SIG-M5 treated with dmso at 0.1 percent for 504 hours (cell line): ENCODE measurements around the gene FN3K.
A peak's percentile ranks its signal among the peaks of the same experiment; 100 is the strongest.
"Not testable (repeated sequence)": the region's sequence is repeated elsewhere in the genome, so short reads cannot be mapped to it uniquely, and the experiment has no call there.

Experiments
- DNase-seq: peaks from one replicate; lab custom pipeline; 2025; ENCODE audit not compliant: unreplicated experiment; lab: John Stamatoyannopoulos, UW

The FN3K gene

DNA sequence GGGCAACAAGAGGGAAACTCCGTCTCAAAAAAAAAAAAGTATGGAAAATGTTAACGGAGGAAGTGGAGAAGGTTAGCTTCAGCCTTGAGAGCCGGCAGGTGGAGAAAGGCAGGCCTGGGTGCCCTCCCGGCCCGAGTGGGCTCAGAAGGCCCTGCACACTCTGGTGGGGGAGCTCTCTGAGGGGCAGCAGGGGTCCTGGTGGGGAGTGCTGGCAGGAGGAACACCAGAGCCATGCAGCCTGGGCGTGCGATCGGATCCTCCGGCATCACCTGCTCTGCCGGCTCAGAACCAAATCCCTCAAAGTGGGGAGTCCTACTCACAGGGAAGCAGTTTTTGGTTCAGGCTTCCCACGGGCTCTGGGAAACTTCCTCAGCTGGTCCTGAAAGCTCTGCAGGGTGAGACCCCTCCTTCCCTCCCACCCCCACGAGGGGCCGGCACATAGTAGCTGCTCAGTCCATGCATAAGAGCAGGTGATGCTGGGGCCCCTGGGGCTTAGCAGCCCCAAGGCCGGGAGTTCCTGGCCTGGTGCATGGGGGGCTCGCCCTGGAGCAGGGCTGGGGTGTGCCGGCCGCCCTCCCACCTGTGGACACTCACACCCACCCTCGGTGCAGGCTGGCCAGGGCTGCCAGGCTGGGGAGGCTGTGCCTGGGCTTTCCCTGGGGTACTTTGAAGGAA is 1.2 kb downstream of the FN3K start:
- DNase-seq = no peak

DNA sequence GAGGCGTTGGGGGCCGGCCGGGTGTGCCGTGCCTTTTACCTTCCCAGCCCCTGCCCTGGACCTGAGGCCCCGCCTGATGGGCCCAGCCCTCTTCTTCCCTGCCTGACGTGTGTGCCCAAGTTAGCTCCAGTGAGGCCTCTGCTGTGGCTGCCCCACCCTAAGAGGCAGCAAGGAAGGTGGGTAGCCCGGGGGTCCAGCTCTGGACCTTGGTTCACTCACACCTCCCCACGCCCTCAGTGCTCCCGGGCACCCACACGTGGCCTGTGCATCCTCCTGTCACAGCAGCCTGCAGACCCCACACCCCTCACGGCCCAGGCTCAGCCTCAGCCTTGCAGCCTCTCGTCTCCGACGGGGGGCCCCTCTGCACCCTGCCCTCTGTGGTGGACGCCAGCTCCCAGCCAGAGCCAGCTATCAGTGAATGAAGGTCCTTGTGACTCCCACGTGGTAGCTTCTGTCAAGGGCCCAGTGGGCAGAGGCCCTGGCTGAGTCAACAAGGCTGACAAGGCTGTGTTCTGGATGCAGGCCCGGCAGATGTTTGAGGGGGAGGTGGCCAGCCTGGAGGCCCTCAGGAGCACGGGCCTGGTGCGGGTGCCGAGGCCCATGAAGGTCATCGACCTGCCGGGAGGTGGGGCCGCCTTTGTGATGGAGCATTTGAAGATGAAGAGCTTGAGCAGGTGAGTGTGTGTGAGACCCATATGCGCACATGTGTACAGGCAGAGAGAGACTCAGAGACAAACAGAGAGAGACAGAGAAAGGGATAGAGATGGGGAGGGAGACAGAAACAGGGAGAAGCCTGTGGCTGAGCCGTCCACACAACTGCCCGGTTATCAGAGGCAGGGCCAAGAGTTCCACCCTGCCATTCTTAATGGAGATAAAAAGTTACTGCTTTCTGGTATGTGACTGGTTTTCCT is 2.8 kb downstream of the FN3K start:
- DNase-seq = no peak

DNA sequence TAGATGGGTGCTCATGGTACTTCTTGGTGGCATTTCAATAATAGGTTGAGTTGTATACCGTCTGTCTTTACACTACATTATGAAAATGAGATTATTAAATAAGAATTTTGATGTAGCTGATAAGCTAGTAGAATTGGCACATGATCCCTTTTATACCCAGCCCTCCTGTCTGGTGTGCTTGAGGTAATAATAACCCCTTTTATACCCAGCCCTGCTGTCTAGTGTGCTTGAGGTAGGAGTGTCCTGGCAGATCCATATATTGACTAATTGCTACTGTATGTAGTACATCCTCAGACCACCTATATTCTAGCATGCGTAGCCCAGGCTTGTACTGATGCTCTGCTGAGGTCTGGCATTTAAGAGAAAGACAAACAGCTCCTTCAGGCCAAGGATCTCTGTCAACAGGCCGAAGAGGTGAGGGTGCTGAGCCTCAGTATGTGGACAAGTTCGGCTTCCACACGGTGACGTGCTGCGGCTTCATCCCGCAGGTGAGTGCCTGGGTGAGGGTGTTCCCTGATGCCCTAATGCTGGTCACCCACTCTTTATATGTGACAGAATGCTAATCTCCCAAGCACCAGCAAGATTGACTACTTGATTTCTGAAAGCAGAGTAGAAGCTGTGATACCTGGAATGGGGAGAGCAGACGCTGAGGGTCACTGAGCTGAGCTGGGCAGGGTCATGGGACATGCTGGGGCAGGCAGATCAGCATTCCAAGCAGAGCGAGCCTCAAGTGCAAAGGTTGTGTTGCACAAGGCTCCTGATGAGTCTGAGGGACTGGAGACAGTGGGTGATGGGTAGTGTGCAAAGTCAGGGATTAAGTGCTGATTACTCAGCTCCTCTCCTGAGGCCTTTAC is 5.7 kb downstream of the FN3K start:
- DNase-seq = no peak

DNA sequence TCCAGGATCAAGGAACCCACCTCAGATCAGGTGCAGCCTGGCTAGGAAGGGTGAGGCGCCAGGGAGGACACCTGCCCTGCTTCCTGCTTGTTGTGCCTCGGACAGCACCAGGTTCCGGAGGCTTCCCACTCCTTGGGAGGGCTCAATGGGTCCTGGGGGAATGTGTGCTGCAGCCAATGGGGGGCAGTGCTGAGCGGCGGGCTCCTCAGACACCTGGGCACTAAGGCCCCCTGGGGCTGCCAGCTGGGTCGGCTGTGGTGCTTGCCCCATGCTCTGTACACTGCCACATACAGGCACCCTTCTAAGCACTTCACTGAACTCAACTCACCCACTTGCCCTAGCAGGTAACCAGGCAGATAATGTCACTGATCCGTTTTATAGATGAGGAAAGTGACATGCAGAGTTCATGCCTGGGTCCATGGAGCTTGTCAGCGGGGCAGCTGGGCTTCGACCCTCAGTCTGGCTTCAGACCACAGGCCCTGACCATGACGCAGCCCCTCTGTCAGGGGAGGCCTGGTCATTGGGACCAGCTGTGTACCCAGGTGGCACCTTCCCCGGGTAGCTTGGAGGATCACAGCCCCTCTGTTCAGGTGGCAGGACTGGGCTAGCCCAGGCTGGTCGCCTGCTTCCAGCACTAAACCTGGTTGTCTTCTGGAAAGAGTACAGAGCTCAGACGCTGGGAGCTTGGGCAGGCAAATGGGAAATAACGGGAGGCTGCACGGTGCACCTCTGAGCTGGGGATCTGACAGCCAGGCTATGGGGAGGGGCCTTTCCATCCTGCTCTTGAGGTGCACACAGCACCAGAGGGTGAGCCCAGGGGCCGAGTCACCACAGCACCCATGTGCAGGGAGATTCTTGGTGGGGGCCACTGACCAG is 8.2 kb downstream of the FN3K start:
- no peak for DNase-seq

DNA sequence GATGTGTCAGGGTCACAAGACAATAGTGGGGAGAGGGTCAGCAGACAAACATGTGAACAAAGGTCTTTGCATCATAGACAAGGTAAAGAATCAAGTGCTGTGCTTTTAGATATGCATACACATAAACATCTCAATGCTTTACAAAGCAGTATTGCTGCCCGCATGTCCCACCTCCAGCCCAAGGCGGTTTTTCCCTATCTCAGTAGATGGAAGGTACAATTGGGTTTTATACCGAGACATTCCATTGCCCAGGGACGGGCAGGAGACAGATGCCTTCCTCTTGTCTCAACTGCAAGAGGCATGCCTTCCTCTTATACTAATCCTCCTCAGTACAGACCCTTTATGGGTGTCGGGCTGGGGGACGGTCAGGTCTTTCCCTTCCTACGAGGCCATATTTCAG is 9.3 kb downstream of the FN3K start:
- not testable (repeated sequence) for DNase-seq

DNA sequence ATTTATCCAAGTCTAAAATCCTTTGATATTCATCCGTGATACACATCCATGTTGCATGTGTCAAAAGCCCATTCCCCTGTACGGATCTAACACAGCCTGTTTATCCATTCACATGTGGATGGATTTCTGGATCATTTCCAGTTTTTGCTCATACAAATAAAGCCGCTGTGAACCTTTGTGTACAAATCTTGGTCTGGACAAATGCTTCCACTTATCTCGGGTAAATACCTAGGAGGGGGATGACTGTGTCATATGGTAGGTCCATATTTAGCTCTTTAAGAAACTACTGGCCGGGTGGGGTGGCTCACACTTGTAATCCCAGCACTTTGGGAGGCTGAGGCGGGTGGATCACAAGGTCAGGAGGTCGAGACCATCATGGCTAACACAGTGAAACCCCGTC is 10.1 kb downstream of the FN3K start:
- no peak for DNase-seq

DNA sequence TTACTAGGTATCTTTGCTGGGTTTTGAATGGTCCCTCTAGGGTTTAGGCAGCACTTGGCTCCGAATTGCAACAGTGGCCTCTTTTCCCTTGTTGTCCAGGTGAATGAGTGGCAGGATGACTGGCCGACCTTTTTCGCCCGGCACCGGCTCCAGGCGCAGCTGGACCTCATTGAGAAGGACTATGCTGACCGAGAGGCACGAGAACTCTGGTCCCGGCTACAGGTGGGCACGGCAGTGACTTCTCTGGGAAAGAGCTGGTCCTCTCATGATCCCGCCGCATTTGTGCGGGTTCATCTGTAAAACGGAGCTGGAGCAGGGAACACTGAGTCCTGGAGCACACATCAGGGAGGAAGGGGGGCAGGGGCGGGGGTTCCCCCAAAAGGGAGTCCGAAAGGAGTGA is 13.3 kb downstream of the FN3K start:
- DNase-seq = no peak

DNA sequence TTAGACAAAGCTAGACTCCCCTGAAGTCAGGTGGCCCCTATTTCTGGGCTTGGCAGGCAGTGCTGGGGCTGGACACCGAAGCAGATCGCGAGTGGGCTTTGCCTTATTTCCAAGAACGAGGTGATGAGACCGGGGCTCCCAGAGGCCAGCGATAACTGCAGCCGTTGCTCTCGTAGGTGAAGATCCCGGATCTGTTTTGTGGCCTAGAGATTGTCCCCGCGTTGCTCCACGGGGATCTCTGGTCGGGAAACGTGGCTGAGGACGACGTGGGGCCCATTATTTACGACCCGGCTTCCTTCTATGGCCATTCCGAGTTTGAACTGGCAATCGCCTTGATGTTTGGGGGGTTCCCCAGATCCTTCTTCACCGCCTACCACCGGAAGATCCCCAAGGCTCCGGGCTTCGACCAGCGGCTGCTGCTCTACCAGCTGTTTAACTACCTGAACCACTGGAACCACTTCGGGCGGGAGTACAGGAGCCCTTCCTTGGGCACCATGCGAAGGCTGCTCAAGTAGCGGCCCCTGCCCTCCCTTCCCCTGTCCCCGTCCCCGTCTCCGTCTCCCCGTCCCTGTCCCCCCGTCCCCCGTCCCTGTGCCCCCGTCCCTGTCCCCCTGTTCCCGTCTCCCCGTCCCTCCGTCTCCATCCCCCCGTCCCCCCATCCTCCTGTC is 15.0 kb downstream of the FN3K start:
- no peak for DNase-seq

DNA sequence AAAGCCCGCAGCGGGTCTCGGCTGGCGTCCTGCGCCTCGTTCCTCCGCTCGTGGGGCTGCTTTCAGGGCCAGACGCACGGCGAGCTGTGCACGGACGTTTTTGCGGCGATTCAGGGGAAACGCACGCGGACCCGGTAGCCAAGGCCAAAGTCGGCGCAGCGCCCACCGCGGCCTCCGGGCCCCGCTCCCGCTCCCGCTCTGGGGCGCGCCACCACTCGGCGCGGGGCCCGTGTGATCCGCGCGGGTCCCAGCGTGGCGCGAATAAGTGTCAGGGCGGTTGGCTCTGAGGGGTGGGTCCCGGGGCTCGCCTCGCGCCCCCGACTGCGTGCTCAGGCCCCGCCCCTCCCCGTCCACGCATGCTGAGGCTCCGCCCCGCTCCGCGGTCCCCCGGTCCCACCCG is 15.8 kb downstream of the FN3K start:
- DNase-seq = peak; percentile 77

DNA sequence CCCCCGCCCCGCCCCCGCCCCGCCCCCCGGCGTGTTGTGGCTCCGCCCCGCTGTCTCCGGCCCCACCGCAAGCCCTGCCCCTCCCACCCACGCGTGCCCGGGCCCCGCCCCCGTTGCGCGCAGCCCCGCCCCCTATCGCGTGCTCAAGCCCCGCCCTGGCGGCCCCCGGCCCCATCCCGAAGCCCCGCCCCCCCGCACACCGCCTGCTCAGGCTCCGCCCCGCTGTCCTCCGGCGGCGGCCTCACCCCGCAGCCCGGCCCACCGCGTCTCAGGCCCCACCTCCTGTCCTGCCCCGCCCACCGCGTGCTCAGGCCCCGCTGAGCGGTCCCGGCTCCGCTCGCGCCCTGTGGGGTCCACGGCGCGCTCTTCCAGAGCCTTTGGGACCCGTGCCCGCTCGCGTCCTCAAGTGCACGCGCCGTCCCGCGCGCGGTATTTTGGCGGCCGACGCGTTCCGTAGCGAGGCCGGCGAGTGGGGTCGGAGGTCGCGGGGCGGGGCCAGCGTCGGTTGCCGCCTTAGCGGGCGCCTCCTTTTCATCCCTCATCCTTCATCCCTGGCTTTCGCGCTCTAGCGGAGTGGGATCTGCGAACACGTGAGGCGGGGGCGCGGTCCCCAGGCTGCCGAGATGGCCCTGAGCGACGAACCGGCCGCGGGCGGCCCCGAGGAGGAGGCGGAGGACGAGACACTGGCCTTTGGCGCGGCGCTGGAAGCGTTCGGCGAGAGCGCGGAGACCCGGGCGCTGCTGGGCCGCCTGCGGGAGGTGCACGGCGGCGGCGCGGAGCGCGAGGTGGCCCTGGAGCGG is 16.4 kb downstream of the FN3K start, which contains the start of gene TBCD:
Gene TBCD, plus strand, starts transcription at position 495 of the 800 bp plus-strand sequence. Its CDS starts 129 bp downstream, at position 624.
- DNase-seq = peak; percentile 84

DNA sequence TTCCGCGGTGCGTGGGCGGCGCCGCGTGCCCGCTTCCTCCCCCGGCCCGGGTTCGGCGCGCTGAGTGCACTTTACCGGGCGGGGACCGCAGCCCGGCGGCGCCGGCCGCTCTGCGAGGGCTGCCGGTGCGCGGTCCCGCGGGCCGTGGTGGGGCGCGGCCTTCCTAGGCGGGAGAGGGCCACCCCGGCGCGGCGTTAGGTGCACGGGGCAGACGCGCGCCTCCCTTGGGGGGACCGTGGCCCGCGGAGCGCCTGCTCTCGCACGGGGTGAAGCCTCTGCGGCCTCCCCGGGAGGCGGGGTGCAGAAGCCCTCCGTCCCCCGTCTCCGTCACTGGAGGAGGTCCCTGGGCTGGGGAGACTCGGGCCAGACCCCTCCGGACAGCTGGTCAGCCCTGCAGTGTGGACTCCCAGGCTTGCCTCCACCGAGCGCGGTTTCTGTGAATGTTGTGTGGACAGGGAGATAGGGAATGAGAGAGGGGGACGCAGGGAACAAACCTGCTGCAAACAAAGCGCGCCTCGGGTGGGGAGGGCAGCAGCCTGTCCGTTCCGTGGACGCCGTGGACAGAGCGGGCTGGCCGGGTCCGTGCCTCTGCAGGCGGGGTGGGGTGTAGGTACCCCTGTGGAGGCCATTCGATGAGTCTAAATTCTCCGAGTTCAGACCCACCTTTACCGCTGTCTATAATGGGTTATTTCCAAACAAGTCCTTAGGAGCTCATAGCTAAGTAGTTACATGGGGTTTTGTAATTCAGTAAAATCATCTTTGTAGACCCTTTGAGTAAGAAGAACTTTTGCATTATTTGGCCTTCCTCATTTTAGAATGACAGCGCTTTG is 17.2 kb downstream of the FN3K start:
- no peak for DNase-seq

DNA sequence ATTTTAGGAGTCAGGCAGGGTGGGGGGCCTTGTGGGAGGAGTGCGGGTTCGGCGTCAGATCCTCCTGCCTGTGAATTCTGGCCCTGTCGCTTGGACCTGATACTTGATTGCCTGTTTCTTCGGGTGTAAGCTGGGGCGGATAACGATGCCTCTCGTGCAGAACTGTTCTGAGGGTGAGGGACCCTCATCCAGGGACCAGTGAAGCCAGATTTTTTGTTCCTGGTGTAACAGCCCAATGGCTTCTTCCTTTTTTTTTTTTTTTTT is 17.7 kb downstream of the FN3K start:
- no peak for DNase-seq

DNA sequence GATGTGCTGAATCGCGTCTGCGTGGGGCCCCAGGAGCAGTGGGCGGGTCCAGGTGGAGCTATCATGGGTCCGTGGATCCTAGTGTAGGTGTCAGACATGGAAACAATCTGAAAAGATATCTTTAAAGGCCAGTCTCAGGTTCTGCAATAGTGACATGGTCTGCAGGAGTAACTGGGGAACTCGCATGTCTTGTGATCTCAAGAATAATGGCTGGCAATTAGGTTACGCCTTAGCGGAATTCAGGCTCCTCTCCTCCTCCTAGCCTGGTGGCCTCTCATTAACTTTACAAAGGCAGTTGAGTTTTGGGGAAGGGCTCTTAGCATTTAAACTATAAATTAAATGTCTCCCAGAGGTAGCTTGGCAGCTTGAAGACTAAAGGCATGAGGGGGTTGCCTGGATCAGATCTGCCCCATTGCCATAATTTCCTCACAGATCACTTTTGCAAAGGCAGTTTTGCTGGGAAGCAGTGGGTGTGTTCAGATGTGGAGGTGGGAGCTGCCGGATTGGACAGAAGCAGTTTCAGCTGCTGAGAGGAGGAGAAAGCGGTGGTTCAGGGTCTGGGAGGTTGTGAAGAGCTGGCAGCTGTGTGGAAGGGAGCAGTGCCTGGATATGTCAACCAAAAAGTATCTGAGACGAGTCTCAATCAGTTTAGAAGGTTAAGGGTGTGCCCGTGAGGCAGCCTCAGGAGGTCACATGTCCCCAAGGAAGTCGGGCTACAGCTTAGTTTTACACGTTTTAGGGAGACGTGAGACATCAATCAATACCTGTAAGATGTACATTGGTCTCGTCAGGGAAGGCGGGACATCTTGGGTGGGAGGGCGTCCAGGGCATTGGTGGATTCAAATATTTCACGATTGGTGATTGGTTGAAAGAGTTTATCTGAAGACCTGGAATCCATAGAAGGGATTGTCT is 19.1 kb downstream of the FN3K start:
- DNase-seq = no peak

DNA sequence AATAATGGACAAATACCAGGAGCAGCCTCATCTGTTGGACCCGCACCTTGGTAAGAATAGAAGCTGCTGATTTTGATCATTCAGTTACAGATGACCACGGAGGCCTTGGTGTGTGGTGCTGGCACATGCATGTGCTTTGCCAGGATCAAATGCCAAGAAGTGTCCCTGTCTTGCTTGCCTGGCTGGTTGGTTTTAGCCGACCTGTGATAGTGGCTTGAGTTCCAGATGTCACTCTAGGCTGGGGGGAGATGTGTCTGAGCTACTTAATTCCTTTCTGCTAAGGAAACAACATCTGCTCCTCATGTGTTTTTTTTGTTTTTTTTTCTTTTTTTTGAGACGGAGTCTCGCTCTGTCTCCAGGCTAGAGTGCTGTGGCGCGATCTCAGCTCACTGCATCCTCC is 20.8 kb downstream of the FN3K start:
- DNase-seq = no peak

DNA sequence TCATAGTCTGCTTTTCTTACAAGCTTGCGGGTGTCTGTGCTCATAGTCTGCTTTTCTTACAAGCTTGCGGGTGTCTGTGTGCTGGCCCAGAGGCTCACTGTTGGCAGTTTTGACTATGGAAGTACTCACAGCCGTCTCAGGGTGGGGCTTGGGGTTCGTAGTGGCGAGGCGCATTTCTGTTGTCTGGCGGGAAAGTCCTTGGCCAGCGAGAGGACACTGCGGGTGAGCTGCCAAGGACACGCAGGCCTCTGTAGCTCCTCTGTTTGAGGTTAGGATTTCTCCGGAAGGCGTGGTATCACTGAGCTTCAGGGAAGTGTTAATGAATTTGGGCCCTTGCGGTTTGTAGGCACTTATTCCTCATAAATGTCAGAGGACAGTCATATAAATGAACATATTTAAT is 30.0 kb downstream of the FN3K start:
- DNase-seq = no peak

DNA sequence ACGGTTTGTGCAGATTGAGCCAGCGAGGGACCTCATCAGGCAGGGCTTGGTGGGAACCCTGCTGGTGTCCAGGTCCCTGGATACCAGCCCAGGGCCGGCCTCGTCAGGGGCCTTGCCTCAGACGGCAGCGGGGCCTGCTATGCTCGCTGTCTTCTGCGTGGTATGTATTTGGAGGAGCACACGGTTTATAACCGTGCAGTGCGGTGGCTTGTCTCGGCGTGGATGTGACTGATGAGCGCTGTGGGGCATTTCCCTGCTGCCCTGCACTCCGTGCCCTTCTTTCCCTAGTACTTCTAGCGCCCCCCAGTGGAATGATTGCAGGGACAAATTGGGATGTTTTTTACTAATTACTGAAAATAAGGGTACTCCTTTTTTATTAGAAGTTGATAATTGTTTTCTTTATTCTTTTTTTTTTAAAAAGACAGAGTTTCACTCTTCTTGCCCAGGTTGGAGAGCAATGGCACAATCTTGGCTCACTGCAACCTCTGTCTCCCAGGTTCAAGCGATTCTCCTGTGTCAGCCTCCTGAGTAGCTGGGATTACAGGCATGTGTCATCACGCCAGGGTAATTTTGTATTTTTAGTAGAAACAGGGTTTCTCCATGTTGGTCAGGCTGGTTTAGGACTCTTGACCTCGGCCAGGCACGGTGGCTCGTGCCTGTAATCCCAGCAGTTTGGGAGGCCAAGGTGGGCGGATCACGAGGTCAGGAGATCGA is 31.8 kb downstream of the FN3K start:
- peak; percentile 42 for DNase-seq

DNA sequence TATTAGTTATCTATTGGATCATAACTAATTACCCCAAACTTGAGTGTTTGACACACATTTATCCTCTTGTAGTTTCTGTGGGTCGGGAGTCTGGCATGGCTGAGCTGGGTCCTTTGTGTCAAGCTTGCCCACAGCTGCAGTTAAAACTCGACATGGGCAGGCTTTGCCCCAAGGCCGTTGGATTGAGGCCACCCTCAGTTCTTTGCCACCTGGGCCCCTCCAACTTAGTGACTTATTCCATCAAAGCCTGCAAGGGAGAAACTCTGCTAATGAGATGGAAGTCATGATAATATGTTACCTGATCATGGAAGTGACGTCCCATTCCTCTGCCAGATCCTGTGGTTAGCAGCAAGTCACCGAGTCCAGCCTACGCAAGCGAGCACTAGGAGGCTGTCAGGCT is 33.6 kb downstream of the FN3K start:
- no peak for DNase-seq
